Stomach (tissue), 9 donors: ENCODE data around the gene RPE65. TPM values are rescaled to one million over a fixed set of nuclear protein-coding genes. Genes with fewer than 3 reads are reported as not detected.
"Not testable (repeated sequence)": the region's sequence is repeated elsewhere in the genome, so short reads cannot be mapped to it uniquely, and the experiment has no call there.

ENCODE experiments used
- DNase-seq, 2 donors: peaks; one replicate each; pipeline versions ENCODE4 v3.0.0 to v3.0.0-alpha.2; 2013 to 2019
- H3K27ac ChIP-seq, 5 donors: fragments of 200-600 bp in 4 of 5; sonication (generic) in 4 of 5; one replicate each; pipeline ENCODE4 v1.5.1; 2013 to 2019; ENCODE audit warnings: mild to moderate bottlenecking in 1 of 5, moderate library complexity in 1 of 5
- H3K27me3 ChIP-seq, 3 donors: fragments of 200-600 bp; sonication (generic); one replicate each; pipeline ENCODE4 v1.5.1; 2017 to 2019; ENCODE audit warnings: mixed run types in 1 of 3
- H3K36me3 ChIP-seq, 4 donors: fragments of 200-600 bp; sonication (generic); 1 replicate in 3 of 4; 2 replicates in 1 of 4; pipeline ENCODE4 v1.5.1; 2016 to 2019
- H3K4me1 ChIP-seq, 4 donors: fragments of 200-600 bp; sonication (generic); one replicate each; pipeline ENCODE4 v1.5.1; 2016 to 2019
- H3K4me3 ChIP-seq, 4 donors: fragments of 200-600 bp; sonication (generic) in 3 of 4; one replicate each; pipeline ENCODE4 v1.5.1; 2016 to 2019; ENCODE audit warnings: mild to moderate bottlenecking in 1 of 4
- H3K9me3 ChIP-seq, 4 donors: fragments of 200-600 bp; sonication (generic); one replicate each; pipeline ENCODE4 v1.5.1; 2016 to 2019
- CTCF ChIP-seq, 7 experiments: fragments of 450-650 bp in 4 of 7; fragments of 200-600 bp in 3 of 7; sonication (generic) in 3 of 7; IDR thresholded peaks; one replicate each; pipeline ENCODE4 v1.5.1; 2016 to 2019; ENCODE audit warnings: antibody characterized with exemption in 7 of 7, control low read depth in 2 of 7, mild to moderate bottlenecking in 1 of 7
- EP300 ChIP-seq: sonication (generic); formaldehyde crosslinking; IDR thresholded peaks from one replicate; pipeline ENCODE4 v1.6.1; 2017; ENCODE audit warnings: antibody characterized with exemption
- POLR2A ChIP-seq, 4 donors: fragments of 450-650 bp; IDR thresholded peaks; one replicate each; pipeline ENCODE4 v1.6.1; 2016; ENCODE audit warnings: antibody characterized with exemption in 4 of 4, control low read depth in 2 of 4, mild to moderate bottlenecking in 1 of 4, moderate library complexity in 1 of 4
- POLR2AphosphoS5 ChIP-seq, 3 donors: sonication (generic); formaldehyde crosslinking; IDR thresholded peaks; one replicate each; pipeline ENCODE4 v1.6.1; 2016; ENCODE audit warnings: antibody characterized with exemption in 3 of 3
- WGBS, 5 donors: extraction: QIAGEN DNeasy Blood & Tissue Kit in 3 of 5; methylation state at CpG; one replicate each; pipeline versions ENCODE4 v1.1.5 to v1.1.7; 2013 to 2018; 5-methylcytosine and 5-hydroxymethylcytosine counted together
- intact Hi-C: fragments of 100-400 bp; cut with DNase I; formaldehyde crosslinking; loops from one replicate; pipeline ENCODE4 v1.15.1; 2023; ENCODE audit warnings: low total_unique reads
- polyA plus RNA-seq, 3 donors: library from polyadenylated mRNA; stranded (reverse); fragments of 200-250 nt; gene quantifications; one replicate each; pipeline ENCODE4 v1.2.3, GENCODE V29; 2013
- total RNA-seq, 5 donors: library from RNA; depleted of rRNA; stranded (reverse); fragments of >200 nt; gene quantifications; one replicate each; pipeline versions ENCODE4 v1.1.0 to v1.2.3, GENCODE V29; 2014 to 2016
- donor health status: healthy with polysubstance abuse.
- donor health status: Bipolar disorder and iron deficiency.
- donor health status: healthy.

The RPE65 gene
- total and polyA plus RNA-seq, 8 donors: 0.03 to 1.7 (median 0.46) TPM; not detected in 3

GRCh38 chr1:68426594-68426993, 23.2 kb downstream of the RPE65 start:
- Histone ChIP-seq H3K9me3 (no peaks in the 10 kb centered on the region), H3K27me3 (no peaks in the 10 kb centered on the region), H3K36me3 (no peaks in the 10 kb centered on the region), H3K4me1 (no peaks in the 10 kb centered on the region), H3K27ac (no peak overlapping the region), H3K4me3 (no peak overlapping the region)
- 84 to 92% (median 90%) methylated on average over 2 of the region's 2 CpGs for WGBS, 5 donors
- no peak for DNase-seq
- no peak for TF ChIP-seq POLR2AphosphoS5 (IDR thresholded peaks at IDR 0.05)
- TF ChIP-seq CTCF (IDR thresholded peaks at IDR 0.05): no peak
- TF ChIP-seq EP300: no peak
- TF ChIP-seq POLR2A (IDR thresholded peaks at IDR 0.05): no peak
- intact Hi-C loops: no loop called here

DNA sequence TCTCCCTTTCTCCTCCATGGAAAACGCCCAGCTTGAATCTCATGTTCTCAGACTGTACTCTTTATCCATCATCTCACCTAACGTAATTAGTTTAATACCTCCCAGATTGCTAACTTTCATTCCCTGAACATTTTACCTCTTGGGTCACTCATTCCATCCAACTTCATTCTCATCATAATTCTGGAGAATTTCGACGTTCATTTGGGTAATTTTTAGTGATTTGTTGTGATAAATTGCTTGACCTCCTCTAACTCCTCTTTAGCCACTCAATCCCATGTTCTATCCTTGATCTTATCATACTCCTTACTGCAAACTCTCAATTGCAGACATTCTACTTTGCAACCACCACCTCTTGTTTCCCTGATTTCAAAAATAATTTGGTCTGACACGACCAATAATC, 28.4 kb downstream of the RPE65 start:
- Histone ChIP-seq H3K36me3 (no peaks in the 10 kb centered on the region), H3K27ac (no peak overlapping the region), H3K9me3 (no peaks in the 10 kb centered on the region), H3K4me3 (no peak overlapping the region), H3K4me1 (no peaks in the 10 kb centered on the region), H3K27me3 (no peaks in the 10 kb centered on the region)
- no peak for TF ChIP-seq CTCF (IDR thresholded peaks at IDR 0.05)
- TF ChIP-seq POLR2AphosphoS5 (IDR thresholded peaks at IDR 0.05): no peak
- TF ChIP-seq EP300: no peak
- TF ChIP-seq POLR2A (IDR thresholded peaks at IDR 0.05): no peak
- intact Hi-C loops: no loop called here
- DNase-seq: no peak
- 84 to 88% (median 86%) methylated on average over 5 of the region's 5 CpGs for WGBS, 5 donors

DNA sequence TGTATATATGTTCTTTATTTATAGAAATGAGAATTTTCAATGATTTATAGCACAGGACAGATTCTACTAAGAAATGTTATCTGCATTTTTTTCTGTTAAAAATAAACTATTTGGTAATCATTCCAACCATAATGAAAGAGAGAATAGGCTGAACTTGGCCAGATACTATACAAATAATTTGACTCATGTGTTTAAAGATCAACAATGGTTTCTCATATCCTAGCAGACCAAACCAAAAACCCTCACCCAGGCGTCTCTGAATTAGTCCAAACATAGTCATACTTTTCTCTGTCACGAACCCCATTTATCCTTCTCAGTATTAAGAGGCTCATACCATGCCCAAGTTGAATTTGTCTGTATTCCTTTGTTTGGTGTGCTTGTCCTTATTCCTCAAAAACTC, 40.3 kb downstream of the RPE65 start:
- no peak overlapping the region for H3K4me3 ChIP-seq
- intact Hi-C loops: no loop called here
- H3K36me3 ChIP-seq: no peaks in the 10 kb centered on the region
- WGBS, 5 donors: 20 to 47% (median 39%) methylated on average over 2 of the region's 2 CpGs
- no peaks in the 10 kb centered on the region for H3K27me3 ChIP-seq
- no peaks in the 10 kb centered on the region for H3K9me3 ChIP-seq
- H3K4me1 ChIP-seq: no peaks in the 10 kb centered on the region
- no peak for DNase-seq
- H3K27ac ChIP-seq: no peak overlapping the region
- TF ChIP-seq EP300 (no peak), POLR2AphosphoS5 (IDR thresholded peaks at IDR 0.05) (no peak), POLR2A (IDR thresholded peaks at IDR 0.05) (no peak), CTCF (IDR thresholded peaks at IDR 0.05) (no peak)

DNA sequence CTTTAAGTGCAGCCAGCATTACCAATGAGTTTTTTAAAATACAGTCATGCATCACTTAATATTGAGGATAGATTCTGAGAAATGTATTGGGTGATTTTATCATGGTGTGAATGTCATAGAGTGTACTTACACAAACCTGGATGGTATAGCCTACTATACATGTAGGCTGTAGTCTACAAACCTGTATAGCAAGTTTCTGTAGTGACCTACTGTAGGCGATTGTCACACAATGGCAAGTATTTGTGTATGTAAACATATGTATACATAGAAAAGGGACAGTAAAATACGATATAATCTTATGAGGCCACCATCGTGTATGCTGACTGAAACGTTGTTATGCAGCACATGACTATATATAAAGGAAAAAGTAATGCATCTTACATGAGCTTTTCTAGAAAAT, 48.2 kb downstream of the RPE65 start:
- intact Hi-C loops: no loop called here
- 25 to 56% (median 43%) methylated on average over 4 of the region's 4 CpGs for WGBS, 5 donors

DNA sequence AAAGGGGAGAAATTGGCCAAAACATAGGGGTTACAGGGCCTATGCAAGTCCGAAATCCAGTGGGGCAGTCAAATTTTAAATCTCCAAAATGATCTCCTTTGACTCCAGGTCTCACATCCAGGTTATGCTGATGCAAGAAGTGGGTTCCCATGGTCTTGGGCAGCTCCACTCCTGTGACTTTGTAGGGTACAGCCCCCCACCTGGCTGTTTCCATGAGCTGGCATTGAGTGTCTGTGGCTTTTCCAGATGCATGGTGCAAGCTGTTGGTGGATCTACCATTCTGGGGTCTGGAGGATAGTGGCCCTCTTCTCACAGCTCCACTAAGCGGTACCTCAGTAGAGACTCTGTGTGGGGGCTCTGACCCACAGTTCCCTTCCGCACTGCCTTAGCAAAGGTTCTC, 54.2 kb downstream of the RPE65 start:
- H3K9me3 ChIP-seq, H3K4me1 ChIP-seq, H3K27me3 ChIP-seq, intact Hi-C loops, H3K27ac ChIP-seq, H3K36me3 ChIP-seq, H3K4me3 ChIP-seq, DNase-seq: not testable (repeated sequence)
- WGBS, 5 donors: 87 to 100% (median 94%) methylated on average over 2 to 3 of the region's 3 CpGs

More for the DNA sequence above, 48.2 kb downstream of the RPE65 start:
- Histone ChIP-seq H3K4me1 (no peaks in the 10 kb centered on the region), H3K27me3 (no peaks in the 10 kb centered on the region), H3K9me3 (no peaks in the 10 kb centered on the region), H3K36me3 (no peaks in the 10 kb centered on the region), H3K4me3 (no peak overlapping the region), H3K27ac (no peak overlapping the region)
- DNase-seq: no peak
- TF ChIP-seq POLR2AphosphoS5 (IDR thresholded peaks at IDR 0.05): no peak
- no peak for TF ChIP-seq POLR2A (IDR thresholded peaks at IDR 0.05)
- TF ChIP-seq CTCF (IDR thresholded peaks at IDR 0.05): no peak
- TF ChIP-seq EP300: no peak

- DNase-seq, H3K36me3 ChIP-seq, H3K4me3 ChIP-seq, H3K27me3 ChIP-seq, H3K4me1 ChIP-seq, intact Hi-C loops, H3K9me3 ChIP-seq, H3K27ac ChIP-seq: not testable (repeated sequence)
- WGBS, 5 donors: 68 to 91% (median 89%) methylated on average over 5 of the region's 5 CpGs
Observed at GRCh38 chr1:68392474-68392873, 57.3 kb downstream of the RPE65 start.

- 84 to 96% (median 91%) methylated on average over 9 to 10 of the region's 10 CpGs for WGBS, 5 donors
- peaks cover 0 to 19% (median 5%) of the 10 kb centered on the region in 4 donors for H3K4me1 ChIP-seq
- H3K27ac ChIP-seq, H3K4me3 ChIP-seq, H3K9me3 ChIP-seq, intact Hi-C loops, H3K27me3 ChIP-seq, DNase-seq, H3K36me3 ChIP-seq: not testable (repeated sequence)
Observed at GRCh38 chr1:68385798-68386524, 63.8 kb downstream of the RPE65 start.
